Measurements from ENCODE around the gene TMED10.

DNA sequence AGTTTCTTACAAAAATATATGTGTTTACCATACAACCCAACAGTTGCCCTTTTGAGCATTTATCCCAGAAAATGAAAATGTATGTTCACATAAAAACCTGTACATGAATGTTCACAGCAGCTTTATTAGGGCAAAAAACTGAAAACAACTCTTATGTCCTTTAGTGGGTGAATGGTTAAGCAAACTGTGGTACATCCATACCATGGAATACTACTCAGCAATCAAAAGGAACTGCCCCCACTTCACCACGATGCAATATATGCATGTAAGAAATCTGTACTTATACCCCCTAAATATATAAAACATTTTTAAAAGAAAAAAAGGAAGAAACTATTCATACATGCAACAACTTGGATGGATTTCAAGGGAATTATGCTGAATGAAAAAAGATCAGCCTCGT lies 42.8 kb downstream of the TMED10 start:
- TF ChIP-seq POLR2A (IDR thresholded peaks at IDR 0.05), result no peak
- TF ChIP-seq, protein P1, sequence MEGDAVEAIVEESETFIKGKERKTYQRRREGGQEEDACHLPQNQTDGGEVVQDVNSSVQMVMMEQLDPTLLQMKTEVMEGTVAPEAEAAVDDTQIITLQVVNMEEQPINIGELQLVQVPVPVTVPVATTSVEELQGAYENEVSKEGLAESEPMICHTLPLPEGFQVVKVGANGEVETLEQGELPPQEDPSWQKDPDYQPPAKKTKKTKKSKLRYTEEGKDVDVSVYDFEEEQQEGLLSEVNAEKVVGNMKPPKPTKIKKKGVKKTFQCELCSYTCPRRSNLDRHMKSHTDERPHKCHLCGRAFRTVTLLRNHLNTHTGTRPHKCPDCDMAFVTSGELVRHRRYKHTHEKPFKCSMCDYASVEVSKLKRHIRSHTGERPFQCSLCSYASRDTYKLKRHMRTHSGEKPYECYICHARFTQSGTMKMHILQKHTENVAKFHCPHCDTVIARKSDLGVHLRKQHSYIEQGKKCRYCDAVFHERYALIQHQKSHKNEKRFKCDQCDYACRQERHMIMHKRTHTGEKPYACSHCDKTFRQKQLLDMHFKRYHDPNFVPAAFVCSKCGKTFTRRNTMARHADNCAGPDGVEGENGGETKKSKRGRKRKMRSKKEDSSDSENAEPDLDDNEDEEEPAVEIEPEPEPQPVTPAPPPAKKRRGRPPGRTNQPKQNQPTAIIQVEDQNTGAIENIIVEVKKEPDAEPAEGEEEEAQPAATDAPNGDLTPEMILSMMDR (IDR thresholded peaks at IDR 0.05), result no peak

Measured in right lobe of liver (tissue), 4 donors.